ENCODE data around the gene E2F6.

E2F6 gene

DNA sequence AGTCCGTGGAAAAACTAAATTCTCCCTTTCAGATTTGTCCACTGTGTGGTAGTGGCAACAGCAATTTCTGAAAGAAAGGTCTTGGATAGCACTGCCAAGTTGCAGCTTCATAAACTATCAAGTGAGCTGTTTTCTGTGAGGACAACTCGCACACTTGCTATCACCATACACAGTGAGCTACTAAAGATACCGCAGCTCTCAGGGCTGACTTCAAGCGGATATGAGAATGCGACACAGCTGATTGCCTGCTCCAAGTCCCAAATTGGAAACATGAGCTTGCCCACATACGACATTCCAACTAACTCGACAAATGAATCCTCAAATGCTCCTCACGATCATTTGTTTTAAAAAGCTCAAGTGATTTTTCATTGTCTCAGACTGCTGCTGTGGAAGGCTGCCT, 46.2 kb downstream of the E2F6 start:
- Histone ChIP-seq H3K27me3 (ENCODE audit: insufficient read depth, low read length) (no peaks in the 10 kb centered on the region), H3K9ac (ENCODE audit: low read depth, low read length) (no peak overlapping the region), H3K4me3 (ENCODE audit: low read length) (no peak overlapping the region), H3K36me3 (ENCODE audit: insufficient read depth, low read depth, low read length) (no peaks in the 10 kb centered on the region), H3K4me1 (ENCODE audit: insufficient read depth, low read length) (no peaks in the 10 kb centered on the region), H3K27ac (ENCODE audit: low read length) (no peak overlapping the region), H3K9me3 (ENCODE audit: insufficient read depth, low read depth, low read length) (peaks cover 17% of the 10 kb centered on the region)

DNA sequence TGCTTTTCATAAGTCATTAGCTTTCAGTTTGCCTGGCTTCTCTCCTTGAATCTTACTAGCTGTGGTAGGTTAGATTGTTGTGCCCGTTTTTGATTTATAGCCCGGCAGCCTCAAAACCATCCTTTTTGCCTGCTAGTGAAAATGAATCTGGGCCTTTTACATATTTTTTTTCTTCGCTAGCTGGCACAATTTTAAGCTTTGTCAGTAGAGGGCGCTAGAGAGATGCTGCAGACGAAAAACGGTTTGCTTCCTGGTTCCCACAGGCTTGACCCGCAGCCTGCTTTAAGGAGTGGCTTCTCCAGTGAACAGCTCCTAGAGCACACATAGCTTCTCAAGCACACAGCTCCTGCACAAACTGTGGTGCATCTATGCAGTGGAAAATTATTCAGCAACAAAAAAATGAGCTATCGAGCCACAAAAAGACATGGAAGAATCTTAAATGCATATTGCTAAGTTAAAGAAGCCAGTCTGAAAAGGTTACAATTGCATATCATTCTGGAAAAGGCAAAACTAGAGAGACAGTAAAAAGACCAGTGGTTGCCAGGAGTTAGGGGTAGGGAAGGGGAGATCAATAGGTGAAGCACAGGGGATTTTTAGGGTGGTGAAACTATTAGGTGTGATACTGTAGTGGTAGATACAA, 47.9 kb downstream of the E2F6 start:
- peaks cover 17% of the 10 kb centered on the region for H3K9me3 ChIP-seq (ENCODE audit: insufficient read depth, low read depth, low read length)
- no peak overlapping the region for H3K9ac ChIP-seq (ENCODE audit: low read depth, low read length)
- H3K27ac ChIP-seq (ENCODE audit: low read length): no peak overlapping the region
- H3K36me3 ChIP-seq (ENCODE audit: insufficient read depth, low read depth, low read length): no peaks in the 10 kb centered on the region
- no peak overlapping the region for H3K4me3 ChIP-seq (ENCODE audit: low read length)
- H3K4me1 ChIP-seq (ENCODE audit: insufficient read depth, low read length): no peaks in the 10 kb centered on the region
- no peaks in the 10 kb centered on the region for H3K27me3 ChIP-seq (ENCODE audit: insufficient read depth, low read length)

DNA sequence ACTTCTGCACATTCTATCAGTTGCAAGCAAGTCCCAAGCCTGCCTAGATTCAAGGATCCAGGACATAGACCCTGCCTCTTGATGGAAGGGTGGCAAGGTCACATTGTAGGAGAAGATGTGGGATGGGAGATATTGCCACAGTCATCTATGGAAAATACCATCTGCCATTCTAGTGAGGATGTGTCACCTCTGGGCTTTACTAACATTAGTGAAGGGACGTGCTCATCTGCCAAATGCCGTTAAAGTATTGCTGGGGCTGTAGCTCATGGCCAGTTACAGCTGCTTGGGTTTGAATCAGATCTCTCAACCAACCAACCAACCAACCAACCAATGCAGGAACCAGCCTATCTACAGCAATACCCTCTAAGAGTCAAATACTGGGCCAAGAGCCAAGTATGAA, 49.0 kb downstream of the E2F6 start:
- H3K4me3 ChIP-seq (ENCODE audit: low read length): no peak overlapping the region

DNA sequence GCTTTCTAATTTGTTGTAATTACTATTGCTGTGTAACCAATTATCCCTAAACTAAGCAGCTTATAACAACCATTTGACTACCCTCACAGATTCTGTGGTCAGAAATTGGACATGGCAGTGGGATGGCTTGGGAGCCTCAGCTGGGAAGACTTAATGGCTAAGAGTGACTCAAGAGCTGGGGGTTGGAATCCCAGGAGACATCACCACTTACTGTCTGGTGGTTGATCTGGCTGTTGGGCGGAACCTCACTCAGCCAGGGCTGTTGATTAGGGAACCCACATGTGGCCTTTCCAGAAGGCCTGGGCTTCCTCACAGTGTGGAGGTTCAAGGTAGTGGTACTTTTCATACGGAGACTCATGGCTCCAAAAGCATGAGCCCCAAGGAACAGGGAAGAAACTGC, 49.8 kb downstream of the E2F6 start:
- Histone ChIP-seq H3K9me3 (ENCODE audit: insufficient read depth, low read depth, low read length) (peaks cover 17% of the 10 kb centered on the region), H3K27ac (ENCODE audit: low read length) (no peak overlapping the region), H3K4me1 (ENCODE audit: insufficient read depth, low read length) (no peaks in the 10 kb centered on the region), H3K27me3 (ENCODE audit: insufficient read depth, low read length) (no peaks in the 10 kb centered on the region), H3K9ac (ENCODE audit: low read depth, low read length) (no peak overlapping the region), H3K4me3 (ENCODE audit: low read length) (no peak overlapping the region), H3K36me3 (ENCODE audit: insufficient read depth, low read depth, low read length) (no peaks in the 10 kb centered on the region)

More for the DNA sequence above, 49.0 kb downstream of the E2F6 start:
- Histone ChIP-seq H3K4me1 (ENCODE audit: insufficient read depth, low read length) (no peaks in the 10 kb centered on the region), H3K27me3 (ENCODE audit: insufficient read depth, low read length) (no peaks in the 10 kb centered on the region), H3K9me3 (ENCODE audit: insufficient read depth, low read depth, low read length) (peaks cover 17% of the 10 kb centered on the region), H3K27ac (ENCODE audit: low read length) (no peak overlapping the region), H3K9ac (ENCODE audit: low read depth, low read length) (no peak overlapping the region), H3K36me3 (ENCODE audit: insufficient read depth, low read depth, low read length) (no peaks in the 10 kb centered on the region)

DNA sequence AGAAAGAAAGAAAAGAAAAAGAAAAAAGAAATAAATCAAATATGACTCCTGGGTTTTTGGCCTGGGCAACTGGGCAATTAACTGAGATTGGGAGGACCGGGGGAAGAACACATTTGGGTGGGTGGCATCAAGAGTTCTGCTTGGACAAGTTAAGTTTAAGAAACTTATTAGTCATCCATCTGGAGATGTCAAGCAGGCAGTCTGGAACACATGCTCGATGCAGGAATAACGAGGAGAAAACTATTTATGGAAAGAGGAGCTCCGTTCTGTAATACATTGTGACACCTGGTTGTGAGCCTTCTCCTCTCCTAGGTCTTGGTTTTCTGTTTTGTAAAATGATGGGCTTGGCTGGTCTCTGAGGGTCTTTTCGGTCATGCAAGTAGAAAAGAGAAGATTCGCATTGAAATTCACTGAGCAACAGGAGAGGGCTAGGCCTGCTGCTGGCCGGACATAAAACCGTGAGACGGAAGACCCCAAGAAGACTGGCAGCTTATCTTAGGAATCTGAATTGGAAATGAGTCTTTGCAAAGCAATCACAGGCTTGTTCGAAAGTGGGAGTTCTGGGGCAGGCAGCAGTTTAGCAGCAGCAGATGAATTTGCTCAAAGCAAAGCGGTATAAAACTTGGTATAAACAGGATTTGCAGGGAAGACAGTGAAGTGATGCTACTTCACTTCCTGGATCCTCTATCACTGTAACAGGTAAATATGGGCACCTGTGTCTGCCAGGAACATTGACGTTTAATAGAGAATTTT, 51.4 kb downstream of the E2F6 start:
- H3K4me3 ChIP-seq (ENCODE audit: low read length): no peak overlapping the region
- no peaks in the 10 kb centered on the region for H3K27me3 ChIP-seq (ENCODE audit: insufficient read depth, low read length)
- H3K9me3 ChIP-seq (ENCODE audit: insufficient read depth, low read depth, low read length): peaks cover 17% of the 10 kb centered on the region
- H3K9ac ChIP-seq (ENCODE audit: low read depth, low read length): no peak overlapping the region
- H3K4me1 ChIP-seq (ENCODE audit: insufficient read depth, low read length): no peaks in the 10 kb centered on the region
- no peak overlapping the region for H3K27ac ChIP-seq (ENCODE audit: low read length)
- no peaks in the 10 kb centered on the region for H3K36me3 ChIP-seq (ENCODE audit: insufficient read depth, low read depth, low read length)

DNA sequence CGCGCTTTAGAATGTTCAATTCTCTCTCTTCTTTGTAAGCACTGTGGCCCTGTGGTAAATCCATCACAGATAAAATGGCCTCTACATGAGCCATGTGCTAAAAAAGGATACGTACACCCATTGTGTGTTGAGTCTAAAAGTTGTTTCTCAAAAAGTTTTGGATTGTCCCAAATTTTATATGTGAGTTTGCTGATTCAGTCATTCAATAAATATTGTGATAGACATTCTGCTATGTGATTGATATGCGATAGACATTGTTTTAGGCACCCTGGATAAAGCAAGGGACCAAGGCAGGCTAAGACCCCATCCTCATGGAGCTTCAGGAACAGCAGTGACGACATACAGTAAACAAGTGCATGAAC, 53.5 kb downstream of the E2F6 start:
- Histone ChIP-seq H3K27ac (ENCODE audit: low read length) (no peak overlapping the region), H3K9ac (ENCODE audit: low read depth, low read length) (no peak overlapping the region), H3K36me3 (ENCODE audit: insufficient read depth, low read depth, low read length) (no peaks in the 10 kb centered on the region), H3K4me3 (ENCODE audit: low read length) (no peak overlapping the region), H3K4me1 (ENCODE audit: insufficient read depth, low read length) (no peaks in the 10 kb centered on the region), H3K27me3 (ENCODE audit: insufficient read depth, low read length) (no peaks in the 10 kb centered on the region), H3K9me3 (ENCODE audit: insufficient read depth, low read depth, low read length) (peaks cover 6% of the 10 kb centered on the region)

DNA sequence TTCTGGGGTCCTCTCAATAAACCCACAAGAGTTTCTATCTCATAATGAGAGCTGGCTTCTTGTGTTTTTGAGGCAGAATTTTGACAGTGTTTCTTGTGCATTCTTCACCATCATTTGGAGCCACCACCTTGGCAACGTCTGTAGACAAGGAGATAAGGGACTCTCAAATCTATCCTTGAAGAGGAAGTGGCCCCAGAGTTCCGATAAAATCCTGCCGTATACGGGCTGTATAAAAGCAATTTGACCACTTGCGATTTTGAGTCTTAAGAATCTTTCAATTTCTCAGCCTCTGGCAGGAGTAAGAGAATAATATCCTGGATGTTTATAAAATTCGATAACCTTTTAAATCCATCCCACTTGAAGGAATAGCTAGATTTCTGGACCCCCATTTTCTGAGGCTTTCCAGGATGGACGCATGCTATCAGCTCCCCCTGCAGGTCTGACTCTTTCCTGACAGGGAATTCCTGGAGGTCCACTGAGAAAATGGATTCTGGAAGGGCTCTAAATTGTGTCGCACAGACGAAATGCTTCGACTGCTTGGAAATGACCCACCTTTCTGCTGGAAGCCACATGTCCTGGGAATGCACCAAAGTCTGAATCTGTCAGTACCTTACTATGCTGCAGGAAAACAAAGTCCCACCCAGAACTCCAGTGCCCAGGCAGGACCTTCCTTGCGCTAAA, 54.1 kb downstream of the E2F6 start:
- H3K4me1 ChIP-seq (ENCODE audit: insufficient read depth, low read length): no peaks in the 10 kb centered on the region
- H3K4me3 ChIP-seq (ENCODE audit: low read length): no peak overlapping the region
- H3K36me3 ChIP-seq (ENCODE audit: insufficient read depth, low read depth, low read length): no peaks in the 10 kb centered on the region
- H3K27me3 ChIP-seq (ENCODE audit: insufficient read depth, low read length): no peaks in the 10 kb centered on the region
- no peak overlapping the region for H3K27ac ChIP-seq (ENCODE audit: low read length)
- peaks cover under 1% of the 10 kb centered on the region for H3K9me3 ChIP-seq (ENCODE audit: insufficient read depth, low read depth, low read length)
- H3K9ac ChIP-seq (ENCODE audit: low read depth, low read length): no peak overlapping the region

DNA sequence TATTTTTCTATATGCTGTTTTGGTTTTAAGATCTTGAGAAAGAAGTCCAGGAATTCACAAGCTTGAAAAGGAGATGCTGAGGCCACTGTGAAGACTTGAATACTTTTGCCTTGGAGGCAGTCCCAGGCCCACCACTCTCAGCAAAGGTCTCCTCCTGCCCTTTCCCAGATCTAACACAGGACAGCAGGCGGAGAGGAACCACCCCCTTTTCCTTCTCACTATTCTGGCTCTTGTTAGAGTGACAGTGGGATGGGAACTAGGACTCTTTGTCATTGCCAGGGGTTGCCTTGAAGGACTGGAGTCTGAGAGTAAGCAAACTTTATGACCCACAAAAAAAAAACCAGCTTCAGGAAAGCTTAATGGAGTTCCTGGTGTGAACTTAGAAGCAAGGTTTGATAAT, 54.7 kb downstream of the E2F6 start:
- no peak overlapping the region for H3K4me3 ChIP-seq (ENCODE audit: low read length)

DNA sequence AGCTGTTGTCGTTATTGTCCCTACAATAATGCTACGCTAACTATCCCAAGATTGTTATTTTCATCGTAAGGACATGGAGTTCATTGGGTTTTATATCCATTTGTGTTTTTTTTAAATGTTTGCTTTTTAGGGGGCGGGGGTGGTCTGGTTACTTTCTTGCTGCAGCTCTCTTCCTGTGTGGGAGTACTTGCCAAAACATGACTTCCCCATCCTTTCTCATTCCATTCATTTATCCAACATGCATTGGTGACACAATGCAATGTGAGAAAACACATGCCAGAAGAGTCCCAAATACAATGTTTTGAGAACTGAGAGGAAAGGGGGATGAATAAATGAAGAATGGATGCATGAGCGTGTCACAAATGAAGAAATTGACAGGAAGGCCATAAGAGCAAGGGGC, 55.9 kb downstream of the E2F6 start:
- no peak overlapping the region for H3K9ac ChIP-seq (ENCODE audit: low read depth, low read length)
- H3K4me3 ChIP-seq (ENCODE audit: low read length): no peak overlapping the region
- no peak overlapping the region for H3K27ac ChIP-seq (ENCODE audit: low read length)
- no peaks in the 10 kb centered on the region for H3K9me3 ChIP-seq (ENCODE audit: insufficient read depth, low read depth, low read length)
- no peaks in the 10 kb centered on the region for H3K4me1 ChIP-seq (ENCODE audit: insufficient read depth, low read length)
- H3K36me3 ChIP-seq (ENCODE audit: insufficient read depth, low read depth, low read length): no peaks in the 10 kb centered on the region
- H3K27me3 ChIP-seq (ENCODE audit: insufficient read depth, low read length): no peaks in the 10 kb centered on the region

More for the DNA sequence above, 54.7 kb downstream of the E2F6 start:
- Histone ChIP-seq H3K4me1 (ENCODE audit: insufficient read depth, low read length) (no peaks in the 10 kb centered on the region), H3K27me3 (ENCODE audit: insufficient read depth, low read length) (no peaks in the 10 kb centered on the region), H3K9ac (ENCODE audit: low read depth, low read length) (no peak overlapping the region), H3K27ac (ENCODE audit: low read length) (no peak overlapping the region), H3K36me3 (ENCODE audit: insufficient read depth, low read depth, low read length) (no peaks in the 10 kb centered on the region), H3K9me3 (ENCODE audit: insufficient read depth, low read depth, low read length) (no peaks in the 10 kb centered on the region)

DNA sequence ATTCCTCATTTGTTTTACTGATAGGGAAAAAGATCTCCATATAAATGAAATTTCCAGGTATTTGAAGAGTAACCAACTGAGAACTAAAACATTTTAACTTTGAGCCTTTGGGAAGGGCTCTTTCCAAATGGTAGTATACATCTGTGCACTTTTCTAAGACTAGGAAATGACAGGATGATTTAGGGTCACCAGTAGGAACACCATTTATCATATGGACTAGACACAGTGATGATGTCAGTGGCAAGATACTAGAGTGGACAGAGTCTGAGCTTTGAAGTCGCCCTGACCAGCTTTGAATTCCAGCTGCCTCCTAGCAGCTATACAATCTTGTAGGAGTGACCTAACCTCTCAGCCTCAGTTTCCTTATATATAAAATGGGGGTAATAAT, 56.4 kb downstream of the E2F6 start:
- no peaks in the 10 kb centered on the region for H3K27me3 ChIP-seq (ENCODE audit: insufficient read depth, low read length)
- no peaks in the 10 kb centered on the region for H3K9me3 ChIP-seq (ENCODE audit: insufficient read depth, low read depth, low read length)
- H3K9ac ChIP-seq (ENCODE audit: low read depth, low read length): no peak overlapping the region
- H3K4me1 ChIP-seq (ENCODE audit: insufficient read depth, low read length): no peaks in the 10 kb centered on the region
- no peak overlapping the region for H3K4me3 ChIP-seq (ENCODE audit: low read length)
- no peaks in the 10 kb centered on the region for H3K36me3 ChIP-seq (ENCODE audit: insufficient read depth, low read depth, low read length)
- H3K27ac ChIP-seq (ENCODE audit: low read length): no peak overlapping the region

DNA sequence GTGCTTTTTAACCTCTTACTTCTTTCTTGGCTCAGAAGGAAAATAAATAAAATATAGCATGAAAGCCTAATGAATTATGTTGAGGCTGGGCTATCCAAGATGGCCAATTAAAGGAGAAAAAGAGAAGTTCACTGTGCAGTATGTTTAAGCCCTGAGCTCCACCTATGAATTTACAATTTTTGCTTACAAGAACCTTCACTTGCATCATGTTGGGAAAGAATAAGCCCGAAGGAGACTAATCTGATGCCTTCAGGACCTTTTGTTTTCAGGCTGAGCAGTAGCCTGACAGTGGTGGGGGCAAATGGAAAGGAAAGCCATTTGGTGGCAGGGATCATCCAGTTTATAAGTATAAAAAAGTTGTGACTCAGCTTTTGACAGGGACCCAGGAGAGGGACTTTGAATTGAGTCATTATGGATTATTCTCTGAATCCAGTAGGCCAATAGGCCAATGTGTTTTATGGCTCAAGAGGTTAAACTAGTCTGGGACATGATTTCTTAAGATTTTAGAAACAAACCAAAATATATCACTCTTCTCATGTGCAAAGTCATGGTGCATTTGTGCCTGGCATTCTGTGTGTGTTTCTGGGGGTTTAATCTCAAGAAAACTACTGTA, 56.9 kb downstream of the E2F6 start:
- H3K27ac ChIP-seq (ENCODE audit: low read length): no peak overlapping the region
- H3K27me3 ChIP-seq (ENCODE audit: insufficient read depth, low read length): no peaks in the 10 kb centered on the region
- H3K4me3 ChIP-seq (ENCODE audit: low read length): no peak overlapping the region
- no peaks in the 10 kb centered on the region for H3K9me3 ChIP-seq (ENCODE audit: insufficient read depth, low read depth, low read length)
- H3K9ac ChIP-seq (ENCODE audit: low read depth, low read length): no peak overlapping the region
- H3K4me1 ChIP-seq (ENCODE audit: insufficient read depth, low read length): no peaks in the 10 kb centered on the region
- no peaks in the 10 kb centered on the region for H3K36me3 ChIP-seq (ENCODE audit: insufficient read depth, low read depth, low read length)

DNA sequence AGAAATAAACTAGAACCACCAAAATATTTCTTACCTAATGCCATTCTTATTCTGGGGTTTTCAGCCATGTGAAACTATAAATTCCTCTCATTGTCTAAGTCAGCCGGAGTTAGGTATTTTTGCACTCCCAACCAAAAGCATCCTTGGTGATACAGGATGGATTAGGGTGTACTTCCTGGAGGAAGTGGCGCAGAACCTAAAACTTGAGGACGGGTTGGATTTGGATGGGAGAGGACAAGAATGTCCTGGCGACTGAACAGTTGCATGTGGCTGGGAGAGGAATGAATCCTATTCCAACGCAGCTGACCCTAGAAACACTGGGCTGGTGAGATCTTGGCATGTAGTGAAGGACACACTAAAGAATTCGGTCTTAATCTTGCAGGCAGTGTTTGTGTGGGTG, 58.5 kb downstream of the E2F6 start:
- Histone ChIP-seq H3K9me3 (ENCODE audit: insufficient read depth, low read depth, low read length) (no peaks in the 10 kb centered on the region), H3K9ac (ENCODE audit: low read depth, low read length) (no peak overlapping the region), H3K4me3 (ENCODE audit: low read length) (no peak overlapping the region), H3K36me3 (ENCODE audit: insufficient read depth, low read depth, low read length) (no peaks in the 10 kb centered on the region), H3K27ac (ENCODE audit: low read length) (no peak overlapping the region), H3K4me1 (ENCODE audit: insufficient read depth, low read length) (no peaks in the 10 kb centered on the region), H3K27me3 (ENCODE audit: insufficient read depth, low read length) (no peaks in the 10 kb centered on the region)
